Choroid plexus epithelial cell (primary cell): ENCODE measurements around the gene ALG9.
A peak's percentile ranks its signal among the peaks of the same experiment; 100 is the strongest.

Experiments
- DNase-seq: peaks from one replicate; pipeline ENCODE4 v3.0.0-alpha.2; 2010; ENCODE audit warnings: low read depth
- H3K4me3 ChIP-seq: 2 replicates; pipeline ENCODE4 v1.5.1; 2011; ENCODE audit warnings: low read depth, mild to moderate bottlenecking, control low read depth, low read length, moderate library complexity
- TF ChIP-seq, protein P1 (sequence below): conservative IDR thresholded peaks from 2 replicates; pipeline ENCODE4 v1.5.1; 2011; ENCODE audit warnings: low read depth, mild to moderate bottlenecking, control low read depth, inconsistent platforms, low read length, moderate library complexity

The ALG9 gene

DNA sequence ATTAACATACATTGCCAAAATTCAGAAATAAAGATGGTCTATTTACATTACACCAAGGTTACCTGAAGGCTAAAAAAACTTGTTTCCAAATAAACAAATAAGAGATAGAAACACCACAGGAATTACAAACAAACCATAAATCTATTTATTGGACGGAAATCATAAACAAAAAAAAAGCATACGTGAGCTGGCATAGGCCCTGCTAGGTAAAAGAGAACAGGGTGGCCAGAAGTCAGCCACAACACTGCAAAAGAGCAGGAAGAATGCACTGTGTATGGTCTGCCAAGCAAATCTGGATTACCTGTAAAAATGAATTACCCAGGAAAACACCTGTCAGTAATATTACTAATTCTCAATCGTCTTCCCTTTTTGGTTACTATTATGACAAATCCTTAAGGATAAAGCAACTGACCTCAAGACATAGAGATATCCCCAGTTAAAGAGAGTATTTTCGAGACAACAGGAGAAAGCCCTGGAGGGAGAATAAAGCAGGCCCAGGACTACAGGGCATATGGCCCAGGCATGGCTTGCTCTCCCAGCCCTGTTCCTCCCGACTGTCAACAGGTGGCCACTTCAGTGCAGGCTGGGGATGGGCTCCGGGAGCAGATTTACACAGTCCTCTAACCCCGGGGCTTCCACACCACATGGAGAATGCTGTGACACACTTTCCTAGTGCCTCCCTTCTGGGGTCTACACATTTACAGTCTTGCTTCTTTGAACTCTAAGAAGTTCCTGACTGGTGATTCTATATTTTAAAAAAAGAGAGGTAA is 123.2 kb downstream of the ALG9 start:
- TF ChIP-seq, protein P1, sequence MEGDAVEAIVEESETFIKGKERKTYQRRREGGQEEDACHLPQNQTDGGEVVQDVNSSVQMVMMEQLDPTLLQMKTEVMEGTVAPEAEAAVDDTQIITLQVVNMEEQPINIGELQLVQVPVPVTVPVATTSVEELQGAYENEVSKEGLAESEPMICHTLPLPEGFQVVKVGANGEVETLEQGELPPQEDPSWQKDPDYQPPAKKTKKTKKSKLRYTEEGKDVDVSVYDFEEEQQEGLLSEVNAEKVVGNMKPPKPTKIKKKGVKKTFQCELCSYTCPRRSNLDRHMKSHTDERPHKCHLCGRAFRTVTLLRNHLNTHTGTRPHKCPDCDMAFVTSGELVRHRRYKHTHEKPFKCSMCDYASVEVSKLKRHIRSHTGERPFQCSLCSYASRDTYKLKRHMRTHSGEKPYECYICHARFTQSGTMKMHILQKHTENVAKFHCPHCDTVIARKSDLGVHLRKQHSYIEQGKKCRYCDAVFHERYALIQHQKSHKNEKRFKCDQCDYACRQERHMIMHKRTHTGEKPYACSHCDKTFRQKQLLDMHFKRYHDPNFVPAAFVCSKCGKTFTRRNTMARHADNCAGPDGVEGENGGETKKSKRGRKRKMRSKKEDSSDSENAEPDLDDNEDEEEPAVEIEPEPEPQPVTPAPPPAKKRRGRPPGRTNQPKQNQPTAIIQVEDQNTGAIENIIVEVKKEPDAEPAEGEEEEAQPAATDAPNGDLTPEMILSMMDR: no peak
- DNase-seq: no peak
- H3K4me3 ChIP-seq: no peak overlapping the region

DNA sequence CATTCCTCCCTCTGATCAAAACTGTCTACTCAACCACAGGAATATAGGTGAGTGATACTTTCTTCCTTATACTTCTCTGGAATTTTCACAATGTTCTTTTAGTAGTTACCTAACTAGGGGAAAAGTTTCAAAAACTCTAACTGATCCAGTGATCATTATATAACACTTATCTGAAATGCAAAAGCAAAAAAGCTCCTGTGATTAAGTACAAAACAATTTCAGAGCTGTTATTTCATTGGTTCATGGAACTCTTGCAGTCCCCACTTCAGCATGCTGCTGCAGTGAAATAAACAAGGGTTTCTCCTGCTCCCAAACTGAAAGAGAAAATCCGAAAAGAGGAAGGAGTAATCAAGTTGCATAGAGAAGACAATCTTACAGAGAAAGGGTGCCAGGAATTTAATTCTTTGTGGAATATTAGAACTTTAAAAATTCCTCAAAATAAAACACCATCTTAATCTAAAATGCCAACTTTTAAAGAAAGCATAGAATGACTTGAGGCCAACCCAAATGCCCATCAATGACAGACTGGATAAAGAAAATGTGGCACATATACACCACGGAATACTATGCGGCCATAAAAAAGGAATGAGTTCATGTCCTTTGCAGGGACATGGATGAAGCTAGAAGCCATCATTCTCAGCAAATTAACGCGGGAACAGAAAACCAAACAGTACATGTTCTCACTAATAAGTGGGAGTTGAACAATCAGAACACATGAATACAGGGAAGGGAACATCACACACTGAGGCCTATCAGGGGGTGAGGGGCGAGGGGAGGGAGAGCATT is 125.5 kb downstream of the ALG9 start:
- H3K4me3 ChIP-seq: no peak overlapping the region
- TF ChIP-seq, protein P1: no peak
- peak; percentile 78 for DNase-seq

DNA sequence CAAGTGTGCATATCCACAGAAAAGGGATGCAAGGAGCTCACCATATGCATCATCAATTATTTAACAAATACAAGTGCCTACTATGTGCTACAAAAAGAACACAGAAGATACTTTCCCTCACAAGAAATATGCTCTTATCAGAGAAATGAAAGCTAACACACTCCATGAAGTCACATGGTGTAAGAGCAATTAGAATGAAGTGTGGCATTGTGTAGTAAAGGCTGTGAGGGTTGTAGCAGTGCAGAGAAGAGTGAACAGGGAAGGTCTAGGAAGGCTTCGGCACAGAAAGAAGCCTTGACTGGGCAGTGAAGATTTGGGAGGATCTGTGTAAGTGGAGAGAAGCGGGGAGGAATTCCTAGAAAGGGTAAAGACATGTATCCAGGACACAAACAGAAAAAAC is 127.7 kb downstream of the ALG9 start:
- no peak for DNase-seq
- TF ChIP-seq, protein P1: no peak
- no peak overlapping the region for H3K4me3 ChIP-seq

DNA sequence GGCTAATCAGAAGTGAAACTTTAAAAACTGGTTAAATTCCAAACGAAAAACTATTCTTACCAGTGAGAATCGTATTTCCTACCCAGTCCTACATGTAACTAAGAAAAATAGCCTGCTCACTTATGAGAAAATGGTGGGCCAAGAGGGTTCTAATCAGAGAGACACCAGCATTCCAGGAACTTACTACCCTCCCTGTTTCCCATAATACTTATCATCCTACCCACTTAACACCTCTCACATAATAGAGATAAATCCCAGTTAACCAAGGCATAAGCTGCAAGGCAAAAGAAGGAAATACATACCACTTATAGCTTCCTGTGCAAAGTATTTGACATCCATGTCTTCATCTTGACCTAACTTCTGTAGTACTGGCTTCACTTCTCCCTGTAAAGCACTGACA is 129.6 kb downstream of the ALG9 start:
- no peak for DNase-seq
- TF ChIP-seq, protein P1: no peak
- no peak overlapping the region for H3K4me3 ChIP-seq

DNA sequence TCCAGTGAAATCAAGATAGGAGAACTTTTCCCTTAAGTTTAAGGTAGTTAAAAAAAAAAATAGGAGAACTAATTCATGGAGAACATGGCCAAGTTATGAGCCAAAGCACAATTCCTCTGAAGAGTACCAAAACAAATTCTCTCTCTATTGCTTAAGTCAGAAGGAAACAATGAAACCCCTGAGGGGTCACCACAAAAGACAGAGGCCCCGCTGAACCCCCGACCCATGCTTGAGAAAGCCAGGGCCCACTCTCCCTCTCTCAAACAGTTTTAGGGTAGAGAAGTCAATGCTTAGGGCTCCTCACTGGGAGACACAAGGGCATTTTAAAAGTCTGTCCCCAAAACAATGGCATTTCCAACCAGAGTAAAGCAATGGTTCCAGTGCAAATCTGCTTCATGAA is 132.1 kb downstream of the ALG9 start:
- DNase-seq: no peak
- TF ChIP-seq, protein P1: no peak
- H3K4me3 ChIP-seq: no peak overlapping the region

DNA sequence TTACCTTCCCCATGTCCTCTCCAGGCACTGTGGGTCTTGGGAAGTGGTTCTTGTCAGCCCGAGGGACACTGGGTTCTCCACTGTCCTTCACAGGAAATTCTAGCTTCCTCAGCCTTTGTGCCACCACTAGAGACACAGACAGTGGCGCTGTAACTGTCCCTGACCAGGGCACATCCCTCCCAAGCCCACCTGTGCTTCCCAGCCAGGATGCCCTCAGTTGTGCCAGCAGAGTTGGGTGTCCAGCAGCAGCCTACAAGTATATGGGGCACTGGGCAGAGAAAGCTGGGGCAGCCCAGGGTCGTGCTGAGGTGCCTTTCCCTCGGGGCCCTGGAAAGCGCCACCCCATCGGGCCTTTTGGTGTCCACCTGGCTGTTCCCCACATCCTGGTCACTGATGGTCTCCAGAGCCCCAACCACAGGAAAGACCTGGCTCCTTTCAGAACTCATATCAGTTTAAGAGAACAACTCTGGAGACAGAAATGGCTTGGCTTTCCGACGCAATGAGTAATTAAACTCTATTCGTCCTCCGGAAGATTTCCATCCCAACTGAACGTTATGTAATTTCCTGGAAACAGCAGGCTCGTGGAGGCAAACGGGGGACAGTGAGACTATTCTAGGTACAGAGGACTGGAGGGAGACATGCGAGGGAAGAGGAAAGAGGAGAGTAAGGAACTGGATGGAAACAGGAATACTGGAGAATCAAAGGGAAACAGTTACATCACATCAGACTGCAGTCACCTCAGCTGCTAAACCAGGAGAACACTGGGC is 133.8 kb downstream of the ALG9 start:
- peak; percentile 52 for DNase-seq
- TF ChIP-seq, protein P1: no peak
- no peak overlapping the region for H3K4me3 ChIP-seq
